A549 treated with AZD2906 at 1 μM for 4 hours (cell line): ENCODE results near the gene ITGA2. TPM values are rescaled to one million over a fixed set of nuclear protein-coding genes. Genes with fewer than 3 reads are reported as not detected.

ENCODE experiments used
- total RNA-seq: library from RNA; stranded (reverse); fragments of 200-300 nt; extraction: Qiagen RNA extraction; gene quantifications from 5 replicates; pipeline ENCODE4 v1.2.3, GENCODE V29; 2022

The ITGA2 gene
- 8.6 to 11.6 TPM (median 9.6 TPM) in 5 replicates for total RNA-seq

DNA sequence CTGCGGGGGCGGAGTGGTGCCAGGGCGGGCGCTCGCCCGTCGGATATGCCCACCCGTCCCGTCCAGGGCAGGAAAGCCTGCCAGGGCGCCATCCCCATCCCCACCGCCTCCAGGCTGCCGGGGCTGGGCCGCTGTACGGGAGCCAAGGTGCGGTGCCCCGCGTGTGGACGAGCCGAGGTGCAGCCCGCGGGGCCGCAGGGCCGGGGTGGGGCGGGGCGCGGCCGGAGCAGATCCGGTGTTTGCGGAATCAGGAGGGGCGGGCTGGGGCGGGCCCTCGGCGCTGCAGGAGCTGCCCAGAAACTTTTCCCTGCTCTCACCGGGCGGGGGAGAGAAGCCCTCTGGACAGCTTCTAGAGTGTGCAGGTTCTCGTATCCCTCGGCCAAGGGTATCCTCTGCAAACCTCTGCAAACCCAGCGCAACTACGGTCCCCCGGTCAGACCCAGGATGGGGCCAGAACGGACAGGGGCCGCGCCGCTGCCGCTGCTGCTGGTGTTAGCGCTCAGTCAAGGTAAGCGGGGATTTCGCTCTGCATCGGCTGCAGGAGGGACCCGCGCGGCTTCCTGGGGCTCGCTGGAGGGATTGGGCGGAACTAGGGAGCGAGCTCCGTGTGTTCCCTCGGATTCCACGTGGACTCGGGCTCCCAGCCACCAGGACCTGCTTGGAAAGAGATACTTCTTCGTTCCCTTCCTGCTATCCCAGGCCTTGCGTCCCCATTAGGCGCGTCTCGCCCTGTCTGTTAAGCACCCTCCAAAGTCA, at the start of gene ITGA2:
ITGA2 (plus strand) TSS at position 328 of the 756 bp plus-strand sequence; CDS start at position 445, 117 bp downstream.

DNA sequence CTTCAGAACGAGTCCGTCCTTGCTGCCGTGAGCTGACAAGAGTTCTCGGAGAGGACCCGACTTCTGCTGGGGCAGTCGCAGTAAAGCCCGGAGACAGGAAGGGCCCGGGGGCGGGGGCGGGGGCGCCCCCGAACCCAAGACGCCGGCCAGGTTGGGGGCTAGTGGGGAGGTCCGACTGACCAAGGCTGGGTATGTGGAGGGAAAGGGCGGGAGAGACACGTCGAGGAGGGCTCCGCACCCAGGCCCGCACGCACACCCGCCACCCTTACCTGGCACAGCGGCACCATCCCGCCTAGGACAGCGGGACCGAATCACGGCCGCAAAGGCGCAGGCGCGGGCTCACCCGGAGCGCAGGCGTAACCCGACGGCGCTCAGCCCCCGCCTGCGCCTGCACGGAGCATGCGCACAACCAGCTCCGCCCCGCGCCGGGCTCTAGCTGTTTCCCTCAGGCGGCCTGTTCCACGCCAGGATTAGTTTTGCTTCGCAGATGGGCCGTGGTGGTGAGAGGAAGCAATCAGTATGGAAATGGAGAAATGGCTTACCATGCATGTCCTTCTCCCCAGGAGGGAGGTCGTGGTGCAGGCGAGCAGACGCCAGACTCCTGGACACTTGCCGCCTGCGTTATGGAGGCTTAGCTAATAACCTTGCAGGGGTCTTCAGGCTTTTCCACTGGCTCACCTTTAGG, 120.4 kb downstream of the ITGA2 start, which contains the start of gene MOCS2:
MOCS2 (minus strand) TSS at position 315 of the 685 bp plus-strand sequence. CDS start 2,583 bp downstream, outside the sequence.

Other genes starting within 250 kb of the ITGA2 start
- 0.69 to 2.0 TPM (median 1.00 TPM) in 5 replicates for gene ITGA1, start 201.4 kb upstream of the ITGA2 start, total RNA-seq
- gene PELO, start 201.4 kb upstream of the ITGA2 start, total RNA-seq: 16.0 to 18.1 TPM (median 17.0 TPM) in 5 replicates
- 29.2 to 34.1 TPM (median 29.8 TPM) in 5 replicates for gene MOCS2, start 120.4 kb downstream of the ITGA2 start, total RNA-seq